GM23248 (cell line): ENCODE data around the gene SERPINH1.

Source experiments
- EZH2 ChIP-seq: fragments of 200-600 bp; sonication (generic); IDR thresholded peaks from 2 replicates; pipeline ENCODE4 v1.6.1; 2018; ENCODE audit warnings: antibody characterized with exemption, mild to moderate bottlenecking; ENCODE audit not compliant: insufficient read depth, poor library complexity, severe bottlenecking
- EZH2phosphoT487 ChIP-seq: fragments of 200-600 bp; sonication (generic); IDR thresholded peaks from 2 replicates; pipeline ENCODE4 v1.6.1; 2018; ENCODE audit warnings: antibody characterized with exemption, moderate library complexity, mild to moderate bottlenecking, low read depth; ENCODE audit not compliant: insufficient read depth

GRCh38 chr11:75611823-75612222 is 49.8 kb downstream of the SERPINH1 start:
- no peak for TF ChIP-seq EZH2
- no peak for TF ChIP-seq EZH2phosphoT487
